ENCODE results near the gene KCNK13.

DNA sequence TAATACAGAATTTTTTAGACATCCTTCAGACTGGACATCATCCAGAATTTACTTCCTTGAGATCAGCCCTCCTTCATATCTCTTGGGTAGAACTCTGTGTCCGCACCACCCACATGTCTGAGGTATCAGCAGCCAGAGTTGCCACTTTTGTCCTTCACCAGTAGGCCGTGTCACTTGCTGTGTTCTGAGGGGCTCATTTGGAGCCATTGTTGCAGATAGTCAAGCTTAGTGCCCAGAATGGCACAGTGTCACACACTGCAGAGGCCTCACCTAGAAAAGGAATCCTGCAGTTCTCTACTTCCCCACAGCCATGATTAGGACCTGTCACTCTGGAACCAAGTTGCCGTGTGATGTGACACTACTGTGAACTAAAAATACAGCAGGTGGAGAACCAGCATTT is 36.9 kb upstream of the KCNK13 start:
- TF ChIP-seq EZH2 (IDR thresholded peaks at IDR 0.05; ENCODE audit: low read depth, unreplicated experiment), result no peak
- no peak for TF ChIP-seq REST (IDR thresholded peaks at IDR 0.05; ENCODE audit: unreplicated experiment)
- TF ChIP-seq, protein P1, sequence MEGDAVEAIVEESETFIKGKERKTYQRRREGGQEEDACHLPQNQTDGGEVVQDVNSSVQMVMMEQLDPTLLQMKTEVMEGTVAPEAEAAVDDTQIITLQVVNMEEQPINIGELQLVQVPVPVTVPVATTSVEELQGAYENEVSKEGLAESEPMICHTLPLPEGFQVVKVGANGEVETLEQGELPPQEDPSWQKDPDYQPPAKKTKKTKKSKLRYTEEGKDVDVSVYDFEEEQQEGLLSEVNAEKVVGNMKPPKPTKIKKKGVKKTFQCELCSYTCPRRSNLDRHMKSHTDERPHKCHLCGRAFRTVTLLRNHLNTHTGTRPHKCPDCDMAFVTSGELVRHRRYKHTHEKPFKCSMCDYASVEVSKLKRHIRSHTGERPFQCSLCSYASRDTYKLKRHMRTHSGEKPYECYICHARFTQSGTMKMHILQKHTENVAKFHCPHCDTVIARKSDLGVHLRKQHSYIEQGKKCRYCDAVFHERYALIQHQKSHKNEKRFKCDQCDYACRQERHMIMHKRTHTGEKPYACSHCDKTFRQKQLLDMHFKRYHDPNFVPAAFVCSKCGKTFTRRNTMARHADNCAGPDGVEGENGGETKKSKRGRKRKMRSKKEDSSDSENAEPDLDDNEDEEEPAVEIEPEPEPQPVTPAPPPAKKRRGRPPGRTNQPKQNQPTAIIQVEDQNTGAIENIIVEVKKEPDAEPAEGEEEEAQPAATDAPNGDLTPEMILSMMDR (conservative IDR thresholded peaks at IDR 0.05; ENCODE audit: low read depth in 2 of 2), result no peak
- TF ChIP-seq ZNF114 (CRISPR knock-in tag; IDR thresholded peaks at IDR 0.05), result no peak
- no peak for TF ChIP-seq STAT1 (IDR thresholded peaks at IDR 0.05; ENCODE audit: unreplicated experiment)

Measured in GM23338 (cell line).